Activated CD8-positive, alpha-beta T cell treated with anti-CD3 and anti-CD28 coated beads, Interleukin-2, amount 10 ng/mL, durations not matched to agents 7 days and 5 days (primary cell): ENCODE data around the gene CTTNBP2NL. TPM values are rescaled to one million over a fixed set of nuclear protein-coding genes. Genes with fewer than 3 reads are reported as not detected.
"Not testable (repeated sequence)": the region's sequence is repeated elsewhere in the genome, so short reads cannot be mapped to it uniquely, and the experiment has no call there.

Experiments used
- ATAC-seq: fragments of 150-1000 bp; cut with Tn5 transposase; one replicate; pipeline ENCODE4 v1.10.0; 2021; ENCODE audit warnings: moderate library complexity
- CTCF ChIA-PET: fragments of 350-600 bp; sonication (Branson Sonifier 250); formaldehyde crosslinking; loops from one replicate; lab custom pipeline; 2021; ENCODE audit warnings: antibody characterized with exemption; lab: Charles Lee
- POLR2A ChIA-PET: fragments of 350-600 bp; sonication (Branson Sonifier 250); formaldehyde crosslinking; loops from one replicate; lab custom pipeline; 2021; ENCODE audit warnings: antibody characterized with exemption; lab: Charles Lee
- DNase-seq: peaks from one replicate; pipeline ENCODE4 v3.0.0-alpha.2; 2020
- H3K27ac Mint-ChIP-seq: one replicate; pipeline ENCODE4 v1.8.0; 2021; ENCODE audit warnings: mild to moderate bottlenecking, mixed read lengths
- H3K27me3 Mint-ChIP-seq: one replicate; pipeline ENCODE4 v1.8.0; 2021; ENCODE audit warnings: low read depth, mixed read lengths
- H3K36me3 Mint-ChIP-seq: one replicate; pipeline ENCODE4 v1.8.0; 2021; ENCODE audit warnings: low read depth, mixed read lengths
- H3K4me1 Mint-ChIP-seq: one replicate; pipeline ENCODE4 v1.8.0; 2021; ENCODE audit warnings: low read depth, mixed read lengths
- H3K4me3 Mint-ChIP-seq: one replicate; pipeline ENCODE4 v1.8.0; 2021; ENCODE audit warnings: mild to moderate bottlenecking, mixed read lengths
- H3K9me3 Mint-ChIP-seq: one replicate; pipeline ENCODE4 v1.8.0; 2022; ENCODE audit warnings: mixed read lengths; ENCODE audit not compliant: insufficient read depth
- total RNA-seq, 2 experiments: library from RNA; stranded (reverse); gene quantifications; one replicate each; pipeline ENCODE4 v1.2.3, GENCODE V29; 2021

The CTTNBP2NL gene
- total RNA-seq, 2 experiments from 2014 or later: 0.53 to 0.57 TPM

DNA sequence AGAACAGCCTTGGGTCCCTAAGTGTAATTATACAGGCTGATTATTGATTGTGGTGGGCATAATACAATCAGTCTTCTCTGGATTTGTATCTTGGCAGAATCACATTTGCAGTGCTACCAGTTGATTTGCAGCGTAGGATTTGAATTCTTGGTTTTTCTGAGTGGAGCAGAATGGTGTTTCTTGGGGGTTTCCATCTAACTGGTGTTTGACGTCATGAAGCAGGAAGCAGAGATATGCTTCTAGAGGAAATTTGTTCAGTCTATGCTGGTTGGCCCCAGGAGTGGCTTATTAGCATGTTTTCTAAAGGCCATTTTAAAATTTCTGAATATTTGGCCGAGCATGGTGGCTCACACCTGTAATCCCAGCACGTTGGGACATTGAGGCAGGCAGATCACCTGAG is 3.4 kb downstream of the CTTNBP2NL start:
- ATAC-seq (no peak), DNase-seq (no peak)
- Mint-ChIP-seq H3K36me3 (no peaks in the 10 kb centered on the region), H3K4me1 (peaks cover 21% of the 10 kb centered on the region), H3K27me3 (peaks cover 37% of the 10 kb centered on the region), H3K9me3 (no peaks in the 10 kb centered on the region), H3K27ac (no peak overlapping the region), H3K4me3 (no peak overlapping the region)
- CTCF ChIA-PET: interaction anchor here (1.6 kb wide), 1 partner anchor 64 kb away, joined by 3 read pairs; no protein-coding TSS in a partner anchor
- POLR2A ChIA-PET: no interaction called here

DNA sequence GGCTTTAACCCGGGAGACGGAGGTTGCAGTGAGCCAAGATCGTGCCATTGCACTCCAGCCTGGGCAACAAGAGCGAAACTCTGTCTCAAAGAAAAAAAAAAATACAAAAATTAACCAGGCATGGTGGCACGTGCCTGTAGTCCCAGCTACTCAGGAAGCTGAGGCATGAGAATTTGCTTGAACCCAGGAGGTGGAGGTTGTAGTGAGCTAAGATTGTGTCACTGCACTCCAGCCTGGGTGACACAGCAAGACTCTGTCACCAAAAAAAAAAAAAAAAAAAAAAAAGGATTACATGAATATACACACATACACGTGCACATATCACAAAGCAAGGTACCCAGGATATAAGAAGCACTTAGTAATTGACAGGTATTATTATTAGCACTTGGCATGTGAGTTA is 4.7 kb downstream of the CTTNBP2NL start:
- peaks cover 12% of the 10 kb centered on the region for H3K4me1 Mint-ChIP-seq
- H3K27ac Mint-ChIP-seq, DNase-seq, H3K4me3 Mint-ChIP-seq, CTCF ChIA-PET, POLR2A ChIA-PET, H3K36me3 Mint-ChIP-seq, H3K9me3 Mint-ChIP-seq, ATAC-seq: not testable (repeated sequence)
- peaks cover 31% of the 10 kb centered on the region for H3K27me3 Mint-ChIP-seq

DNA sequence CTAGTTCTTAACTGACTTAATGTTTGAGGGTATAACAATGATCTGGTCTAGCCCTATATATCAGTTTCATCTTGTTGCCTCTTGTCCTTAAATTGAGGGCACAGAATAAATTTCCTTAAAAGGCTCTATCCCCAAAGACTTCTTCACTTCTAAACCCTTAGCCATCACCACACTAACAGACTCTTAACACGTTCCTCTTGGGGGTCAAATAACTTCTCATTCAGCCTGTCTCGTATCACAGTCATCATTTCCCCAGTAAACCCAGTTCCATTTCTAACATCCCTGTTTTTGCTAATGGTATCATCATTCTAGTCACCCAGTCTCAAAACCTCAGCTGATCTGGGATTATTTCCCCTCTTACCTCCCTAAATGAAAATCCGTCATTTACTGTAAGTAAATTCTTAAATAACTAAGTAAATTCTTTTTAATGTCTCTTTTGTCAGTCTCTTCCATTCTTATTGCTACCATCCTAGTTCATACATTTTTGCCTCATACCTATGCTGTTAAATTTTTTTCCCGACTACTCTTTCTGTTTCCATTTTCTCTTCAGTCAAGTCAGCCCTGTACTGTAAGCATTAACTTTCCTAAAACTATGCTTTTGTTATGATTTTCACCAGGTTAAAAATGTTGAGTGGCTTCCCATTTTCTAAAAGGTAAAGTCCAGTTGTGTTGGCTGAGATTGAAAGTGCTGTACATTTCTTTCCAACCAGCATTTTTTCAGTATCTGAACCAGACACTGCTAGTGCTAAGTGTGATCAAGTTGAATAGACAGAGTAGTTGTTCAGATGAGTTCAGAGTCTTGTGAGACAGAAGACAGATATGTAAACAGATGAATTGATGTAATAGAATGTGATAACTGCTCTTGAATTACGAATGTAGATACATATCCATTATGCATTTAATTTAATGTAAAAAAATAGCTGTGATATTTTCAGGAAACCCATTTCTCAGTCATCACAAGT is 6.9 kb downstream of the CTTNBP2NL start:
- H3K36me3 Mint-ChIP-seq: no peaks in the 10 kb centered on the region
- ATAC-seq (no peak), DNase-seq (no peak)
- ChIA-PET CTCF (interaction anchor here (1.1 kb wide), 1 partner anchor 63 kb away, joined by 4 read pairs; no protein-coding TSS in a partner anchor), POLR2A (no interaction called here)
- peaks cover 3% of the 10 kb centered on the region for H3K4me1 Mint-ChIP-seq
- H3K27ac Mint-ChIP-seq: no peak overlapping the region
- H3K4me3 Mint-ChIP-seq: no peak overlapping the region
- no peaks in the 10 kb centered on the region for H3K9me3 Mint-ChIP-seq
- H3K27me3 Mint-ChIP-seq: peaks cover 17% of the 10 kb centered on the region

DNA sequence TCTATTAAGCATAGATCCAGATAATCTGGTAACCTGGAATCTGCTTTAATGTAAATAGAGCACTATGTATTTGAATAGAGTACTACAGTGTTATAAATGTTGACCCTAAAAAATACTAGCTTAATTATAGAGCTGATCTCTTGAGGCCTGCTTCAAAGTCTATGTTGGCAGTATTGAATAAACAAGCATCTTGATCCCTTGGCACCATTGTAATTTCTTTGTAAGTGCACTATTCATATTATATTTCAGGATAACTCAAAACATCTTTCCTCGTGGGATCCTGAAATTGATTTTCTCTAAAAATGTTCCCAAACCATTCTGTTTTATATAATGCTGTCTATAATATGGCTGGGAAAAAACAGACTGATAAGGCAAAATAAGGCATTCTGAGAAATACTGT is 10.8 kb downstream of the CTTNBP2NL start:
- DNase-seq: no peak
- Mint-ChIP-seq H3K27me3 (peaks cover 8% of the 10 kb centered on the region), H3K4me1 (no peaks in the 10 kb centered on the region), H3K9me3 (no peaks in the 10 kb centered on the region), H3K4me3 (no peak overlapping the region), H3K27ac (no peak overlapping the region), H3K36me3 (no peaks in the 10 kb centered on the region)
- ATAC-seq: no peak
- ChIA-PET POLR2A (no interaction called here), CTCF (interaction anchor here (1.0 kb wide), 1 partner anchor 15 kb away, joined by 3 read pairs; no protein-coding TSS in a partner anchor)

DNA sequence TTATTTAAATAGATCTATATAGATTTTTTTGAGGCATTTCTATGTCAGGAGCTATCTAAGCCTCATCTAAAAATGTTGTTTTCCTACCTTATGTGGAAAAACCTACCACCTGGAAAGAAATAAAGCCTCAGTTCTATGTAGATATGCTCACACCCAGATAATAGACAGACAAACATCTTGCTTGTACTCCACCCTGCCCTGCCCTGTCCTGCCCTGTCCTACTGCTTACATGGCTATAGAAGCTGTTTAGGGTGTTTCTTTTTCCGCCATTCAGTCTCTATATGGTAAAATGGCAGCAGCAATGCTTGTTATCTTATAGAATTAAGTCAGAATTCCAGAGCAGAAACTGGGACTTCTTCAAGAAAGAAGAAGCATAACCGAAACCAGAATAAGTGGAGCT is 13.4 kb downstream of the CTTNBP2NL start:
- POLR2A ChIA-PET: no interaction called here
- H3K9me3 Mint-ChIP-seq: no peaks in the 10 kb centered on the region
- no peak overlapping the region for H3K4me3 Mint-ChIP-seq
- ATAC-seq (no peak), DNase-seq (no peak)
- peaks cover 2% of the 10 kb centered on the region for H3K27me3 Mint-ChIP-seq
- CTCF ChIA-PET: interaction anchor here (0.9 kb wide), 1 partner anchor 11 kb away, joined by 3 read pairs; no protein-coding TSS in a partner anchor
- H3K4me1 Mint-ChIP-seq: no peaks in the 10 kb centered on the region
- H3K36me3 Mint-ChIP-seq: no peaks in the 10 kb centered on the region
- no peak overlapping the region for H3K27ac Mint-ChIP-seq

DNA sequence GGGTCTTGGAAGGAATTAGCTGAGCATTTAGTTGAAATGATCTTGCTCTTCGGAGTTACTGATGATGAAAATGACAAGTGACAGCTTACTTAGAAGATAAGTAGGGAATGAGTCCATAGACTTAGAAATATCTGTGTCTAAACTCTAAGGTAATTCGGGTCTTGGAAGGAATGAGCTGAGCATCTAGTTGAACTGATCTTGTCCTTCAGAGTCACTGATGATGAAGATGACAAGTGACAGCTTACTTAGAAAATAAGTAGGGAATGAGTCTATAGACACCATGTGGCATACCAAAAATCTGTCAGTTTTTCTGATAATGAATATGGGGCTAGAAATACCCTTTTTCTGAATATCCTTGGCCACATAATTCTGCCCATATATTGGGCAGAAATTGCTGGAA is 14.7 kb downstream of the CTTNBP2NL start:
- H3K27ac Mint-ChIP-seq: no peak overlapping the region
- ATAC-seq: no peak
- no peaks in the 10 kb centered on the region for H3K9me3 Mint-ChIP-seq
- no peaks in the 10 kb centered on the region for H3K4me1 Mint-ChIP-seq
- no peak for DNase-seq
- H3K4me3 Mint-ChIP-seq: no peak overlapping the region
- peaks cover 2% of the 10 kb centered on the region for H3K27me3 Mint-ChIP-seq
- H3K36me3 Mint-ChIP-seq: no peaks in the 10 kb centered on the region
- ChIA-PET CTCF (interaction anchor here (0.8 to 1.4 kb wide), 4 partner anchors 19 to 204 kb away, joined by 3 to 8 read pairs (median 4); no protein-coding TSS in a partner anchor), POLR2A (no interaction called here)

DNA sequence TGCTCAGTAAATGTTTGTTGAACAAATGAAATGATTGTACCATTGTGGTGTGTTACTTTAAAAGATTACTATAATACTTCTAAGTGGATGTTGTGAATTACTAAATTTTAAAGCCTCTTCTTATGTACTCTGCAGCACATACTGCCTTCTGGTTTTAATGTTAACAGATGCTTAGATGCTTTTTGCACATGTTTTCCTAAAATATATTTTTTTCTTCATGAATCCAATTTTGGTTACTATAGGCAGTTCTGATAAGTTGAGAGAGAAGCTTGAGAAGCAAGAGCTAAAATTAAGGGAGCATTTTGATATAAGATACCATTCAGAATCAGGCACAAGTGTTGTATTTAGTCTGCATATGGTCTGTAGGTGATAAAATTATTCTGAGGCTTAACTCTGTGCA is 21.3 kb downstream of the CTTNBP2NL start:
- no peak overlapping the region for H3K27ac Mint-ChIP-seq
- POLR2A ChIA-PET: interaction anchor here (0.7 kb wide), 1 partner anchor 1036 kb away, joined by 5 read pairs; no protein-coding TSS in a partner anchor
- no peaks in the 10 kb centered on the region for H3K9me3 Mint-ChIP-seq
- H3K36me3 Mint-ChIP-seq: no peaks in the 10 kb centered on the region
- no peaks in the 10 kb centered on the region for H3K4me1 Mint-ChIP-seq
- H3K27me3 Mint-ChIP-seq: peaks cover 9% of the 10 kb centered on the region
- DNase-seq (no peak), ATAC-seq (no peak)
- no peak overlapping the region for H3K4me3 Mint-ChIP-seq
- CTCF ChIA-PET: no interaction called here

DNA sequence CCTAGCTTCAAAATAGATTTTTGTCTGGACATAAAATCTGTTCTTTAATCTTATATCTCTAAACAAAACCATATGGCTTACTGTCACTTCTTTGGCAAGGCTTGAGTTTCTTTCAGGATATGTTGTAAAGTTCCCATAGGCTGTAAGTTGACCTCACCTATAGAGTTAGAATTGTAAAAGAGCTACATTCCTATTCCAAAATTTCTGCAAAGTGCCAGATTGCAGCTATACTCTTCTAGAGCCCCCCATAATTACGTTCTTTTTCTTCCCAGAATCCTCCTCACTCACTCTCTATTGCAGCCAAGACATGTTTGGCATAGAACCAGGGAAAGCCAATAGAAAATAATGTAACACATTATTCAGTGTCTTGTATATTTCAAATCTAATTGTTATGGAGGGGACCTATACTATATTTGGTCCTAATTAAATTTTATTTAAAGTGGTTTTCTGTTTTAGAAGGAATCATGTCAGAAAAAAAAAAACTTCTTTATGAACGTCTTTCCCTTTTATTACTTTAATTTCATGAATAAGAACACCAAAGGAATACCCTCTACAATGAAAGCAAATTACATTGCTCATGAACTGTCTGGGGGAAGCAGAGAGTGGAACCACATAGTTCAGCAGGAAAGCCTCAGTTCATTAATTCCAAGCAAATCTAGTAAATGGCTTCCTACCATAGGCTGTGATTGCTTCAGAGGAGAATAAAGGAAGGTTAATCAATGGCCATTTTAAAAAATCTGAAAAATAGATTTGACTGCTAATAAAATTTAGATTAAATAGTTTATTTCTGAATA is 22.3 kb downstream of the CTTNBP2NL start:
- Mint-ChIP-seq H3K4me1 (no peaks in the 10 kb centered on the region), H3K36me3 (no peaks in the 10 kb centered on the region), H3K9me3 (no peaks in the 10 kb centered on the region), H3K27ac (no peak overlapping the region), H3K4me3 (no peak overlapping the region), H3K27me3 (peaks cover 9% of the 10 kb centered on the region)
- ATAC-seq: no peak
- ChIA-PET POLR2A (no interaction called here), CTCF (no interaction called here)
- no peak for DNase-seq

DNA sequence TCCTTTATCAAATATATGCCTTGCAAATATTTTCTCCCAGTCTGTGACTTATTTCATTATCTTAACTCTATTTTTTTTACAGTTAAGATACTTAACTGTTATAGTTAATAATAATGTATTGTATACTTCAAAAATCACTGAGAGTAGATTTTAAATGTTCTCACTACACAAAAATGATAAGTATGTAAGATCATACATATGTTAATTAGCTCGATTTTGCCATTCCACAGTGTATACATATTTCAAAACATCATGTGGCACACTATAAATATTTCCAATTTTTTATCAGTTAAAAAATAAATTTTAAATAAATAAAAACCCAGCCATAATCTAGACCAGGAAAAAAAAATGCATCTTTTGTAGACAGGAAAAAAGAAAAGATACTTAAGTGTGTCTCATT is 27.2 kb downstream of the CTTNBP2NL start:
- CTCF ChIA-PET: no interaction called here
- Mint-ChIP-seq H3K4me3 (no peak overlapping the region), H3K27ac (no peak overlapping the region), H3K27me3 (peaks cover 10% of the 10 kb centered on the region), H3K4me1 (no peaks in the 10 kb centered on the region), H3K36me3 (no peaks in the 10 kb centered on the region), H3K9me3 (no peaks in the 10 kb centered on the region)
- POLR2A ChIA-PET: no interaction called here
- ATAC-seq (no peak), DNase-seq (no peak)

DNA sequence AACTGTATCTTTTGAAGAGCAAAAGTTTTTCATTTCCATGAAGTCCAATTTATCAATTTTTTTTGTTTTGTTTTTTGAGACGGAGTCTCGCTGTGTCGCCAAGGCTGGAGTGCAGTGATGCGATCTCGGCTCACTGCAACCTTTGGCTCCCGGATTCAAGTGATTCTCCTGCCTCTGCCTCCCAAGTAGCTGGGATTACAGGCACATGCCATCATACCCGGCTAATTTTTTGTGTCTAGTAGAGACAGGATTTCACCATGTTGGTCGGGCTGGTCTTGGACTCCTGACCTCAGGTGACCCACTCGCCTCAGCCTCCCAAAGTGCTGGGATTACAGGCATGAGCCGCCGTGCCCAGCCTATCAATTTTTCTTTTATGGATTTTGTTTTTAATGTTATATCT is 27.7 kb downstream of the CTTNBP2NL start:
- CTCF ChIA-PET, DNase-seq, H3K4me3 Mint-ChIP-seq, ATAC-seq, H3K27me3 Mint-ChIP-seq, H3K4me1 Mint-ChIP-seq, H3K36me3 Mint-ChIP-seq, H3K27ac Mint-ChIP-seq, H3K9me3 Mint-ChIP-seq, POLR2A ChIA-PET: not testable (repeated sequence)

DNA sequence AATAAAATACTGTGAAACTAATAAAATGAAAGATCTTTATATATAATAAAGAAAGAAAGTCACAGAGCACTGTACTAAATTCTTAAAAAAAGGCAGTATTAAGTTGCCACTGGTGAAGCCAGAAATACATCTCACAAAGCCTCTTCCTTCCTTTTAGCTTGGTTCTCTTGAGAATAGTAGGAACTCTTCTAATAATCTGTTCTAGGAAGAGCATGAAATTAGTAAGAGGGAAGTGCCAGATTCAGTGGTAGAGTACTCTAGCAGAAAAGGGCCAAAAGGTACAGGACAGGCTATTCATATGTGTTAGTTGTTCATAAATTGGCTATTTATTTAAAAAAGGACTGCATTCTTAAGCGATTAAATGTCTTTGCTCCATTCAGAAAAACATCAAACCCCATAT is 33.7 kb downstream of the CTTNBP2NL start:
- H3K36me3 Mint-ChIP-seq: no peaks in the 10 kb centered on the region
- ChIA-PET POLR2A (no interaction called here), CTCF (interaction anchor here (2.2 kb wide), 1 partner anchor 38 kb away, joined by 6 read pairs; no protein-coding TSS in a partner anchor)
- H3K27me3 Mint-ChIP-seq: peaks cover 23% of the 10 kb centered on the region
- H3K27ac Mint-ChIP-seq: no peak overlapping the region
- no peak overlapping the region for H3K4me3 Mint-ChIP-seq
- no peaks in the 10 kb centered on the region for H3K9me3 Mint-ChIP-seq
- no peaks in the 10 kb centered on the region for H3K4me1 Mint-ChIP-seq
- ATAC-seq (no peak), DNase-seq (no peak)
